ENCODE results near the gene ALOX15B.
A peak's percentile ranks its signal among the peaks of the same experiment; 100 is the strongest.

Gene ALOX15B

GRCh38 chr17:8072729-8073461, 34.0 kb downstream of the ALOX15B start:
- Mint-ChIP-seq H3K4me1 (peaks cover 28% of the 10 kb centered on the region), H3K27ac (no peak overlapping the region), H3K36me3 (ENCODE audit: low read depth) (no peaks in the 10 kb centered on the region), H3K27me3 (ENCODE audit: low read depth, poor library complexity) (peaks cover 100% of the 10 kb centered on the region), H3K9me3 (peaks cover 3% of the 10 kb centered on the region), H3K4me3 (peak overlapping the region; percentile 78)
- no peak for TF ChIP-seq CTCF (IDR thresholded peaks at IDR 0.05)
- peak; percentile 33 for DNase-seq

DNA sequence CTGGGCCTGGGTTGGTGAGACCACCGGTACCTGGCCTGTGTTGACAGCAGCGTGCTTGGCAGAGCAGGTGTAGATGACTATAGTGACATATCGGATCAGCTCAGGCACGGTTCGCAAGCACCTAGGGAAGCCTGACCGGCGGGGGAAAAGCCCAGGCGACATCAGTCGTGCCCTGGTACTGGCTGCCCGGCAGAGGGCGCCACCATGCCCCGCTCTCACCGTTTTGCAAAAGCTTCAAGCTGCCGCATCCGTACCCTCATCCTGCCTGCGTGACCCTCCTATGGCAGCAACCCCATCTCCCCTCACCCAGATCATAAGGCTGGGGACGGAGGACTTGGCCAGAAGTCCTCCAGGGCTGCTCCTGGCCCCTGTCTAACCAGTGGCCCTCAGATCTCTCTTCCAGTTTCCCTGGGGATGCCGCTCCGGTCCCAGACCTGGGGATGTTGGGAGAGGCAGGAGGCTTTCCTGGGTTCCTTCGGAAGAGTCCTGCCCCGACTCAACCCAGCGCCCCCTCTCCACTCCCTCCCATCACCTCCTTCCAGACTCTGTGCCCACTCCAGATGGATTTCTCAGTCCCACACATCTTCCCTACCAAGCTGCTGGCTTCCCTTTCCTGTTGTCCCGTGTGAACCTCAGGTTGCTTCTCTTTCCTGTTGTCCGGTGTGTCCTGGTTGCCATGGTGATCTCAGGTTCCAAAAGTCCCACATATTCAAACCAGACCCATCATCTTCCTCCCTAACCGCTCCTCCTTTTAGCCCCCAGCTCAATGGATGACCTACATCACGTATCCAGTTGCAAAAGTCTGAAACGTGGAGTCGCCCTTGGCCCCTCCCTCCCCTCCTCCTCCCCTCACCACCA, 35.0 kb downstream of the ALOX15B start:
- TF ChIP-seq CTCF (IDR thresholded peaks at IDR 0.05), result peak; percentile 84
- Mint-ChIP-seq H3K4me1 (peaks cover 28% of the 10 kb centered on the region), H3K36me3 (ENCODE audit: low read depth) (no peaks in the 10 kb centered on the region), H3K27ac (no peak overlapping the region), H3K9me3 (peaks cover 3% of the 10 kb centered on the region), H3K4me3 (peak overlapping the region; percentile 78), H3K27me3 (ENCODE audit: low read depth, poor library complexity) (peaks cover 100% of the 10 kb centered on the region)
- DNase-seq, result peak; percentile 89

GRCh38 chr17:8074554-8074953, 35.7 kb downstream of the ALOX15B start:
- no peak overlapping the region for H3K27ac Mint-ChIP-seq
- H3K9me3 Mint-ChIP-seq, result peaks cover 3% of the 10 kb centered on the region
- H3K27me3 Mint-ChIP-seq (ENCODE audit: low read depth, poor library complexity), result peaks cover 100% of the 10 kb centered on the region
- no peaks in the 10 kb centered on the region for H3K36me3 Mint-ChIP-seq (ENCODE audit: low read depth)
- no peak for DNase-seq
- H3K4me3 Mint-ChIP-seq, result peak overlapping the region; percentile 78
- peaks cover 28% of the 10 kb centered on the region for H3K4me1 Mint-ChIP-seq
- TF ChIP-seq CTCF (IDR thresholded peaks at IDR 0.05), result no peak

DNA sequence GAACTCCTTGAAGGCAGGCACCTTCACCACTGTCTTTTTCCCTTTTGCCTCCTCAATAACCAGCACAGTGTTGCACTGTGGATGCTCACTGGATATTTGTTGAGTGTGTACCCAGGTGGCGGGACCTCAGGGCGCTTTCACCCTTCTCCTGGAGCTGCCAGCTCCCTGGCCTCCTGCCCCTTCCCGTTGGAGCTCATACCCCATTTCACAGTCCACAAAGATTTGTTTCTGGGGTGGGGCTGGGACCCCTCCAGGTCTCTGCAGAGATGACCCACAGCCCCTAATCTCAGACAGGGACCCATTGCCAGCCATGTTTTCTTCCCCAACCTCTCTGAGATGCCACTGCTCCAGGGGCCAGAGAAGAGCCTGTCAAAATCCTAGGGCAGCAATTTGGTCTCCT, 36.2 kb downstream of the ALOX15B start:
- Mint-ChIP-seq H3K36me3 (ENCODE audit: low read depth) (no peaks in the 10 kb centered on the region), H3K27ac (no peak overlapping the region), H3K4me1 (peaks cover 28% of the 10 kb centered on the region), H3K4me3 (no peak overlapping the region), H3K27me3 (ENCODE audit: low read depth, poor library complexity) (peaks cover 100% of the 10 kb centered on the region), H3K9me3 (peaks cover 3% of the 10 kb centered on the region)
- TF ChIP-seq CTCF (IDR thresholded peaks at IDR 0.05), result no peak
- DNase-seq, result no peak

DNA sequence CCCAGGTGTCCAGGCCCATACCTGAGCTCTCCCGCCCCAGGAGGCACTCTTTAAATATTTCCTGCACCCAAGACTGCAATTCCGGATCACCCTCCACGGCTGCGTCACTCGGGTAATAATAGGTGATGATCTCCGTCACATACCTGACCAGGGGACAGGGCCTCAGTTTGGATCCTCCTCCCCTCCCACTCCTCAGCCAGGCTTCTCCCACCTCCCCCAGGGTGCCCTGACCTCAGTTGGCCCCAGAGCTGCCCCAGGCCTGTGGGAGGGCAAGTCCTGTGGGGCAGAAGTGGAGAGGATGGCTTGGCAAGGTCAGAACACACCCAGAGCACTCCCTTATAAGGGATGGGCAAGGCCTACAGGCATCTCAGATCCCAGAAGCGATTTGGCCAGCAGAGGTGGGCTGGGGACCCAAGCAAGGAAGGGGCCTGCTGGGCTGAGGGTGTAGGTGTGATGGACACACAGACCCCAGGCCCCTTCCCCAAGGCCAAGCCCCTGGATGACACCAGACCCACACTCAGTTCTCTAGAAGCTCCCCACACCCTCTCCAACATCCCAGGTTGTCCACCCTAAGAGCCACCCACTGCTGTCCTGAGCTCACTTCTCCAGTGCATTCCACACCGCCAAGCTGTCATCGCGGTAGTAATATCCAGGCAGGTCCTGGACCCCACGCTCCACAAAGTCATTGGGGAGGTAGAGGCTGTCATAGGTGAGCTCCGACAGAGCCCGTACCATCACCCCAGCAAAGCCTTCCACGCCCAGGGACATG, 36.9 kb downstream of the ALOX15B start:
- H3K36me3 Mint-ChIP-seq (ENCODE audit: low read depth), result no peaks in the 10 kb centered on the region
- H3K9me3 Mint-ChIP-seq, result peaks cover 3% of the 10 kb centered on the region
- DNase-seq, result no peak
- H3K27ac Mint-ChIP-seq, result no peak overlapping the region
- peaks cover 100% of the 10 kb centered on the region for H3K27me3 Mint-ChIP-seq (ENCODE audit: low read depth, poor library complexity)
- TF ChIP-seq CTCF (IDR thresholded peaks at IDR 0.05), result no peak
- H3K4me1 Mint-ChIP-seq, result peaks cover 28% of the 10 kb centered on the region
- no peak overlapping the region for H3K4me3 Mint-ChIP-seq
